Keratinocyte (primary cell): Measurements from ENCODE around the gene HSBP1L1. TPM values are rescaled to one million over a fixed set of nuclear protein-coding genes. Genes with fewer than 3 reads are reported as not detected.

Experiments used
- DNase-seq: peaks from one replicate; pipeline ENCODE4 v3.0.0-alpha.2; 2011; ENCODE audit warnings: low read depth, missing footprints, low spot score
- FAIRE-seq: peaks from 2 replicates; lab custom pipeline; 2011; peaks lifted over from hg19 to GRCh38; lab: Jason Lieb, UNC
- H2AFZ ChIP-seq: 2 replicates; pipeline ENCODE4 v1.6.0; 2012; ENCODE audit warnings: low read length, control low read depth, inconsistent platforms; ENCODE audit not compliant: control insufficient read depth
- H3K27ac ChIP-seq: 2 replicates; pipeline ENCODE4 v1.5.1; 2011; ENCODE audit warnings: low read length; ENCODE audit not compliant: control insufficient read depth, insufficient read depth
- H3K27me3 ChIP-seq: 3 replicates; pipeline ENCODE4 v1.6.0; 2011; ENCODE audit warnings: low read length; ENCODE audit not compliant: control insufficient read depth, insufficient read depth; ENCODE audit errors: extremely low read depth
- H3K36me3 ChIP-seq, 2 experiments: 2 replicates in 1 of 2; 3 replicates in 1 of 2; pipeline ENCODE4 v1.5.1; 2011; ENCODE audit warnings: low read length in 2 of 2, mild to moderate bottlenecking in 1 of 2; ENCODE audit not compliant: control insufficient read depth in 2 of 2, insufficient read depth in 2 of 2; ENCODE audit errors: extremely low read depth in 1 of 2
- H3K4me1 ChIP-seq: 3 replicates; pipeline ENCODE4 v1.5.1; 2011; ENCODE audit warnings: low read length; ENCODE audit not compliant: control insufficient read depth, insufficient read depth; ENCODE audit errors: extremely low read depth
- H3K4me2 ChIP-seq: 3 replicates; pipeline ENCODE4 v1.6.0; 2011; ENCODE audit warnings: low read depth, low read length; ENCODE audit not compliant: control insufficient read depth, insufficient read depth; ENCODE audit errors: extremely low read depth
- H3K4me3 ChIP-seq, 3 experiments: fragments of 200-600 bp in 1 of 3; sonication (generic) in 1 of 3; 2 replicates in 2 of 3; 3 replicates in 1 of 3; pipeline ENCODE4 v1.5.1; 2011 to 2016; ENCODE audit warnings: low read length in 3 of 3, mild to moderate bottlenecking in 3 of 3, control low read depth in 2 of 3, inconsistent platforms in 1 of 3, low read depth in 1 of 3, mixed read lengths in 1 of 3, mixed run types in 1 of 3, moderate library complexity in 1 of 3; ENCODE audit not compliant: control insufficient read depth in 2 of 3, insufficient read depth in 2 of 3; ENCODE audit errors: extremely low read depth in 1 of 3
- H3K79me2 ChIP-seq: 2 replicates; pipeline ENCODE4 v1.6.0; 2012; ENCODE audit warnings: low read length; ENCODE audit not compliant: control insufficient read depth, insufficient read depth
- H3K9ac ChIP-seq: 3 replicates; pipeline ENCODE4 v1.6.0; 2011; ENCODE audit warnings: low read length; ENCODE audit not compliant: control insufficient read depth, insufficient read depth; ENCODE audit errors: extremely low read depth
- H3K9me1 ChIP-seq: 3 replicates; pipeline ENCODE4 v1.6.0; 2011; ENCODE audit warnings: low read length; ENCODE audit not compliant: control insufficient read depth, insufficient read depth; ENCODE audit errors: extremely low read depth
- H3K9me3 ChIP-seq: 2 replicates; pipeline ENCODE4 v1.5.1; 2012; ENCODE audit warnings: low read depth, low read length; ENCODE audit not compliant: control insufficient read depth
- H4K20me1 ChIP-seq: 3 replicates; pipeline ENCODE4 v1.6.0; 2011; ENCODE audit warnings: low read length; ENCODE audit not compliant: control insufficient read depth, insufficient read depth; ENCODE audit errors: extremely low read depth
- CTCF ChIP-seq, 3 experiments: IDR thresholded peaks in 1 of 3; conservative IDR thresholded peaks in 1 of 3; optimal IDR thresholded peaks in 1 of 3; 2 replicates in 2 of 3; 3 replicates in 1 of 3; pipeline versions ENCODE3 to v1.5.1; 2011; ENCODE audit warnings: low read length in 3 of 3, mild to moderate bottlenecking in 3 of 3, moderate library complexity in 2 of 3, control low read depth in 1 of 3, inconsistent platforms in 1 of 3; ENCODE audit not compliant: insufficient read depth in 2 of 3; ENCODE audit errors: extremely low read depth in 1 of 3
- EZH2 ChIP-seq: IDR thresholded peaks from one replicate; pipeline ENCODE4 v1.6.1; 2012; ENCODE audit warnings: inconsistent platforms, mild to moderate bottlenecking, low read length, moderate library complexity
- dilution Hi-C: fragments of 300-500 bp; cut with MboI; formaldehyde crosslinking; loops from one replicate; pipeline ENCODE4 v1.7.0; 2020; ENCODE audit warnings: low sequenced_read_pairs; ENCODE audit not compliant: extremely low pct_ligation_motif_present
- polyA plus RNA-seq, 5 experiments: library from polyadenylated mRNA; depleted of rRNA in 3 of 5; stranded (reverse) in 3 of 5; stranded (forward) in 1 of 5; unstranded in 1 of 5; fragments of >200 nt; gene quantifications; 1 replicate in 1 of 5; 2 replicates in 3 of 5; 3 replicates in 1 of 5; pipeline versions ENCODE4 v1.2.1 to v1.2.3, GENCODE V29; 2011 to 2012; ENCODE audit warnings: missing spikeins in 2 of 5, low read depth in 1 of 5, low replicate concordance in 1 of 5

The HSBP1L1 gene
- polyA plus RNA-seq, 1 donor (not counting 4 experiments of a cell fraction or from before 2014, with no cell fraction given) = 49.6 TPM

GRCh38 chr18:80000877-80001276 lies 36.4 kb downstream of the HSBP1L1 start:
- dilution Hi-C loops = no loop called here
- Histone ChIP-seq H4K20me1 (no peaks in the 10 kb centered on the region), H3K79me2 (no peaks in the 10 kb centered on the region), H3K27me3 (no peaks in the 10 kb centered on the region), H3K4me2 (no peak overlapping the region), H3K4me1 (no peaks in the 10 kb centered on the region), H3K9me3 (peaks cover 3% of the 10 kb centered on the region), H2AFZ (no peak overlapping the region), H3K27ac (no peak overlapping the region), H3K4me3 (no peak overlapping the region), H3K9ac (no peak overlapping the region), H3K9me1 (no peaks in the 10 kb centered on the region), H3K36me3 (no peaks in the 10 kb centered on the region)
- DNase-seq (no peak), FAIRE-seq (no peak)
- TF ChIP-seq CTCF (optimal IDR thresholded peaks at IDR 0.05 in 1 of 3, IDR thresholded peaks at IDR 0.05 in 1 of 3, conservative IDR thresholded peaks at IDR 0.05 in 1 of 3; ENCODE audit: extremely low read depth in 1 of 3, insufficient read depth in 2 of 3, low read length in 3 of 3) (no peak), EZH2 (no peak)

- H3K79me2 ChIP-seq = no peaks in the 10 kb centered on the region
- FAIRE-seq = no peak
- no peak overlapping the region for H3K27ac ChIP-seq
- no peaks in the 10 kb centered on the region for H4K20me1 ChIP-seq
- no peaks in the 10 kb centered on the region for H3K27me3 ChIP-seq
- no peaks in the 10 kb centered on the region for H3K36me3 ChIP-seq
- H3K4me3 ChIP-seq = no peak overlapping the region
- TF ChIP-seq CTCF (optimal IDR thresholded peaks at IDR 0.05 in 1 of 3, IDR thresholded peaks at IDR 0.05 in 1 of 3, conservative IDR thresholded peaks at IDR 0.05 in 1 of 3; ENCODE audit: extremely low read depth in 1 of 3, insufficient read depth in 2 of 3, low read length in 3 of 3) = no peak
- TF ChIP-seq EZH2 = no peak
- H3K4me1 ChIP-seq = no peaks in the 10 kb centered on the region
- no peak overlapping the region for H3K9ac ChIP-seq
- DNase-seq = no peak
- peaks cover 3% of the 10 kb centered on the region for H3K9me3 ChIP-seq
- H3K9me1 ChIP-seq = no peaks in the 10 kb centered on the region
- dilution Hi-C loops = no loop called here
- no peak overlapping the region for H2AFZ ChIP-seq
- H3K4me2 ChIP-seq = no peak overlapping the region
Observed at GRCh38 chr18:80002468-80002867, 38.0 kb downstream of the HSBP1L1 start.
